D721Med (cell line): ENCODE results near the gene MINDY4.

Experiments
- DNase-seq: peaks from one replicate; pipeline ENCODE4 v3.0.0; 2011; ENCODE audit warnings: low spot score; ENCODE audit not compliant: insufficient read length
- FAIRE-seq: peaks from 2 replicates; lab custom pipeline; 2011; peaks lifted over from hg19 to GRCh38; lab: Jason Lieb, UNC
- CTCF ChIP-seq: IDR thresholded peaks from 2 replicates; pipeline ENCODE4 v1.5.1; 2012; ENCODE audit warnings: mild to moderate bottlenecking, control low read depth; ENCODE audit not compliant: insufficient read depth; ENCODE audit errors: missing control alignments

The MINDY4 gene

GRCh38 chr7:30869794-30870611 is 98.8 kb downstream of the MINDY4 start:
- FAIRE-seq = no peak
- no peak for DNase-seq
- no peak for TF ChIP-seq CTCF

DNA sequence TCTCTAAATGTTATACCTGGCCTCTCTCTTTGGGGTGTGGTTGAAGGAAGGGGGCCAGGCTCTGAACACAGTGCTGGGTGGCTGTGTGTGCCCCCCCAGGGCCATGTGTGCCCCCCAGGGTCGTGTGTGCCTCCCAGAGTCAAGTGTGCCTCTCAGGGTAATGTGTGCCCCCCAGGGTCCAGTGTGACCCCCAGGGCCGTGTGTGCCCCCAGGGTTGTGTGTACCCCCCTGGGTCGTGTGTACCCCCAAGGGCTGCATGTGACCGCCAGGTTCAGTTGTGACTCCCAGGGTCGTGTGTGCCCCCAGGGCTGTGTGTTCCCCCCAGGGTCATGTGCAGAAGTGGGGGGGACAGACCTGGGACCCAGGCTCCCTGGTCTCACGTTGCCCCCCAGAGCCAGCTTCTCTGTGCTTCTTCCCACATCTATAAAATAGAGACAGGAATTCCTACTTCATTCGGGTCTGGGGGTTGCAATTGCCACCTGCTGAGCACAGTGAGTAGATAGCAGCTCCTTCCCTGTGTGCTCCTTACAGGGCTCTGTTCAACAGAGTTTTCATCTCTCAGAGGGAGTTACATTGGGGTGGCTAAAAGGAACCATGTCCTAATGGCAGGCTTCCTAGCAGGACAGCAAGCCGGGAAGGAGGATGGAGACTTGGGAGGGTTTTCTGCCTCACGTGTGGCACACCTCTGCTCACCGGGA is 99.8 kb downstream of the MINDY4 start:
- TF ChIP-seq CTCF = no peak
- FAIRE-seq = no peak

GRCh38 chr7:30871655-30872054 is 100.4 kb downstream of the MINDY4 start:
- DNase-seq (no peak), FAIRE-seq (no peak)
- TF ChIP-seq CTCF = no peak

More for the DNA sequence above, 99.8 kb downstream of the MINDY4 start:
- DNase-seq = no peak

- no peak for DNase-seq
- TF ChIP-seq CTCF = no peak
- no peak for FAIRE-seq
Observed at GRCh38 chr7:30873207-30873606, 102.0 kb downstream of the MINDY4 start.

DNA sequence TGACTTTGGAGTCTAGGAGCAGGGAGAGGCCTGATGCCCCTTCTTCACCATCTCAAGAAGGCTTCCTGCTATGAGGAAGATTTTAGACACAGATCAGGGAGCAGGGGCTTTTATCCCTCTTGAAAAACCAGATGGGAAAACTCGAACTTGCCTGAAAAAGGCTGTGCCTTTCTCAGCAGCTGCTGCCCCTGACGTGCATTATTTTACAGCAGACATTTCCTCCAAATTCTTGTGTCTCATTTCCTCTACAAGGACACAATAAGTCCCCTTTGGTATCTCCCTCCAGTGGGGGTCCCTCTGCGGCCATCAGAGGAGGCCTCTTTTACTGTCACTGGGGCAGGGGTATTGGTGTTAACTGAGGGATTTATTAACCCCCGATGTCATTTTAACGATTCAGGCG is 102.4 kb downstream of the MINDY4 start:
- FAIRE-seq (no peak), DNase-seq (no peak)
- no peak for TF ChIP-seq CTCF

DNA sequence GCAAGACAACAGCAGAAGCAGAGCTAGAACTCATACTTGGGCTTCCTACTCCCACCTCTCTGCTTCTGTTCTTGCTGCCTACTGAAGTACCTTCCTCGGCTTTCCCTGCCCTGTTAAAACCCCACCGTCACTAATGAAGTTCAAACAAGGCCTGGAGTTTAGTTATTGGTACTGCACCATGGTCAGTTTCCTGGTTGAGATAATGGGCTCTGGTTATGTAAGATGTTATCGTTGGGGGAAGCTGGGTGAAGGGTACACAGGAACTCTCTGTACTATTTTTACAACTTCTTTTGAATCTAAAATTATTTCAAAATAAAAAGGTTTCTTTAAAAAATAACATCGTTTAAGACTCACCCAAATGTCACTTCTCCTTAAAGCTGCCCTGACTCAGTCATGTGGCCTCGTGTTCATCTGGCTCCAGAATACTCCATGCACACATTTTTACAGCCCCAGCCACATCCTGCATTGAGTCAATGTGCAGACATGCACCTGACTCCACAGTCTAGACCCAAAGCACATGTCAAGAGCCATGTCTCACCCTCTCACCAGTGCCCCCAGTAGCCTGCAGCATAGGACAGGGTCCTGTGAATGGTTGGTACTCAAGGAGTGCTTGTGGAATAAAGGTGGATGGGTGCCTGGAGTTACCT is 103.6 kb downstream of the MINDY4 start:
- DNase-seq (no peak), FAIRE-seq (no peak)
- TF ChIP-seq CTCF = no peak
